Inflammatory macrophage treated with lipopolysaccharide for 4 hours (primary cell): ENCODE data around the gene TBC1D5.

Source experiments
- DNase-seq: peaks from one replicate; pipeline ENCODE4 v3.0.0-alpha.2; 2020

Gene TBC1D5

GRCh38 chr3:17121336-17121735 lies 621.1 kb downstream of the TBC1D5 start:
- no peak for DNase-seq

GRCh38 chr3:17120115-17120514 lies 622.3 kb downstream of the TBC1D5 start:
- no peak for DNase-seq

GRCh38 chr3:17119201-17120072 lies 623.0 kb downstream of the TBC1D5 start:
- no peak for DNase-seq

- DNase-seq: no peak
Measured at GRCh38 chr3:17118771-17119170, 623.7 kb downstream of the TBC1D5 start.

- no peak for DNase-seq
Measured at GRCh38 chr3:17116007-17116600, 626.3 kb downstream of the TBC1D5 start.

GRCh38 chr3:17115186-17115585 lies 627.2 kb downstream of the TBC1D5 start:
- DNase-seq: no peak

- no peak for DNase-seq
Measured at GRCh38 chr3:17111586-17111985, 630.8 kb downstream of the TBC1D5 start.

- DNase-seq: peak; percentile 47
Measured at GRCh38 chr3:17110660-17111396, 631.6 kb downstream of the TBC1D5 start.
